ENCODE measurements around the gene CIC. TPM values are rescaled to one million over a fixed set of nuclear protein-coding genes. Genes with fewer than 3 reads are reported as not detected.

The CIC gene
- total and polyA plus RNA-seq, 2 of the 13 experiments (the other 11 are each of a cell fraction or from before 2014, with no cell fraction given), result 5.9 to 8.0 TPM

- TF ChIP-seq GATA4 (IDR thresholded peaks at IDR 0.05; ENCODE audit: borderline replicate concordance, low read depth) (no peak), SKI (IDR thresholded peaks at IDR 0.05; ENCODE audit: partially characterized antibody) (no peak), MTA3 (CRISPR knock-in tag; IDR thresholded peaks at IDR 0.05) (no peak), ARID2 (CRISPR knock-in tag; IDR thresholded peaks at IDR 0.05; ENCODE audit: borderline replicate concordance) (no peak), SSRP1 (CRISPR knock-in tag; IDR thresholded peaks at IDR 0.05) (no peak)
Observed at GRCh38 chr19:42287827-42288107, 18.7 kb downstream of the CIC start (continued).

GRCh38 chr19:42288387-42288786 lies 19.3 kb downstream of the CIC start:
- Histone ChIP-seq H3K27ac (ENCODE audit: extremely low read length, insufficient read depth, low read length) (no peak overlapping the region), H3K4me1 (ENCODE audit: insufficient read depth, low read length) (peaks cover 20% of the 10 kb centered on the region), H4K20me1 (ENCODE audit: insufficient read depth, low read length) (peaks cover 11% of the 10 kb centered on the region; the same call in 1 of the 2 replicates), H3K27me3 (ENCODE audit: control insufficient read depth in 1 of 2, insufficient read depth in 2 of 2, low read length in 2 of 2) (no peaks in the 10 kb centered on the region; a peak in 1 of 5 replicates), H3K9ac (ENCODE audit: insufficient read depth, low read depth, low read length) (no peak overlapping the region), H3K9me3 (ENCODE audit: low read length) (no peaks in the 10 kb centered on the region), H3K36me3 (replicated peaks in 1 of 2; ENCODE audit: control insufficient read depth in 1 of 2, insufficient read depth in 2 of 2, low read length in 2 of 2) (peaks cover 31 to 63% of the 10 kb centered on the region in 2 experiments; a peak in 4 of 5 replicates), H3K4me3 (replicated peaks in 1 of 3; ENCODE audit: insufficient read depth in 1 of 3, low read depth in 2 of 3, low read length in 3 of 3) (no peak overlapping the region), H3K79me2 (ENCODE audit: insufficient read depth, low read length) (peaks cover 19% of the 10 kb centered on the region), H2AFZ (ENCODE audit: low read length) (no peak overlapping the region), H3K4me2 (ENCODE audit: low read depth, low read length) (no peak overlapping the region)
- no peak for TF ChIP-seq THYN1 (CRISPR knock-in tag; IDR thresholded peaks at IDR 0.05; ENCODE audit: borderline replicate concordance, low read depth)
- TF ChIP-seq TAF1 (CRISPR knock-in tag; IDR thresholded peaks at IDR 0.05), result no peak
- no peak for TF ChIP-seq PITX1 (CRISPR knock-in tag; IDR thresholded peaks at IDR 0.05)
- BruUV-seq (replicated peaks), result no TSS peak
- FAIRE-seq (no peak), DNase-seq (ENCODE audit: low spot score) (no peak), ATAC-seq (no peak)
- ChIA-PET POLR2A (no interaction called here), CTCF (ENCODE audit: low intra/inter-chr PET ratio, low total read pairs) (no interaction called here)
- in situ Hi-C loops (cut with HindIII; ENCODE audit: extremely low pct_ligation_motif_present, low pct_unique_long_range_greater_than_20kb) (loop anchor here (5.0 kb wide), 1 partner anchor 36 kb away; no protein-coding TSS in a partner anchor), intact Hi-C loops (cut with micrococcal nuclease; ENCODE audit: unreplicated experiment) (no loop called here)
- WGBS (ENCODE audit: low lambda C conversion rate), result 100% methylated on average over 2 of the region's 4 CpGs
